HepG2 (cell line): ENCODE data around the gene LSMEM2. TPM values are rescaled to one million over a fixed set of nuclear protein-coding genes. Genes with fewer than 3 reads are reported as not detected.
A peak's percentile ranks its signal among the peaks of the same experiment; 100 is the strongest.

Source experiments
- CHD4 ChIP-seq: fragments of 200-600 bp; sonication (generic); IDR thresholded peaks from 2 replicates; pipeline ENCODE4 v1.7.0; 2017; ENCODE audit warnings: mild to moderate bottlenecking, low read length, borderline replicate concordance
- DMAP1 ChIP-seq: IDR thresholded peaks from 2 replicates; pipeline ENCODE4 v1.6.1; 2016
- EP300 ChIP-seq, 3 experiments: sonication (generic) in 1 of 3; formaldehyde crosslinking in 1 of 3; IDR thresholded peaks; 2 replicates each; pipeline versions ENCODE4 v1.5.1 to v1.6.1; 2011 to 2020; ENCODE audit warnings: low read depth in 2 of 3, low read length in 2 of 3, borderline replicate concordance in 1 of 3, improper control_type of control experiment in 1 of 3, mild to moderate bottlenecking in 1 of 3, missing genetic modification reagents in 1 of 3, moderate library complexity in 1 of 3
- EZH2 ChIP-seq: conservative IDR thresholded peaks from 2 replicates; pipeline ENCODE4 v1.6.1; 2012; ENCODE audit warnings: mild to moderate bottlenecking, low read depth, low read length, moderate library complexity
- FLYWCH1 ChIP-seq: sonication (generic); formaldehyde crosslinking; IDR thresholded peaks from 2 replicates; pipeline ENCODE4 v1.8.1; 2023; ENCODE audit warnings: mild to moderate bottlenecking, missing genetic modification reagents
- FOXK2 ChIP-seq: fragments of 450-650 bp; IDR thresholded peaks from 2 replicates; pipeline ENCODE4 v1.6.1; 2016
- GZF1 ChIP-seq: sonication (generic); formaldehyde crosslinking; IDR thresholded peaks from 2 replicates; pipeline ENCODE4 v1.5.1; 2020; ENCODE audit warnings: mild to moderate bottlenecking, missing genetic modification reagents
- HIVEP1 ChIP-seq: sonication (generic); formaldehyde crosslinking; IDR thresholded peaks from 2 replicates; pipeline ENCODE4 v1.4.0; 2020; ENCODE audit warnings: mild to moderate bottlenecking, missing genetic modification reagents
- KDM2A ChIP-seq: sonication (generic); formaldehyde crosslinking; IDR thresholded peaks from 2 replicates; pipeline ENCODE4 v1.4.0; 2020; ENCODE audit warnings: low read depth, missing genetic modification reagents, borderline replicate concordance
- MEF2D ChIP-seq: sonication (generic); formaldehyde crosslinking; IDR thresholded peaks from 2 replicates; pipeline ENCODE4 v1.5.1; 2020; ENCODE audit warnings: mild to moderate bottlenecking, missing genetic modification reagents
- MEIS1 ChIP-seq: sonication (generic); formaldehyde crosslinking; IDR thresholded peaks from 2 replicates; pipeline ENCODE4 v1.9.0; 2021; ENCODE audit warnings: mild to moderate bottlenecking, missing genetic modification reagents, moderate library complexity, borderline replicate concordance
- POLR2AphosphoS2 ChIP-seq: IDR thresholded peaks from 2 replicates; pipeline ENCODE4 v1.6.1; 2011; ENCODE audit warnings: low read depth, low read length, improper control_type of control experiment
- RFXAP ChIP-seq: sonication (generic); formaldehyde crosslinking; IDR thresholded peaks from 2 replicates; pipeline ENCODE4 v1.4.0; 2020; ENCODE audit warnings: missing genetic modification reagents, borderline replicate concordance
- SRF ChIP-seq: IDR thresholded peaks from 2 replicates; pipeline ENCODE4 v1.6.1; 2011; ENCODE audit warnings: mild to moderate bottlenecking, low read depth, low read length, moderate library complexity
- WIZ ChIP-seq: sonication (generic); formaldehyde crosslinking; IDR thresholded peaks from 2 replicates; pipeline ENCODE4 v1.5.1; 2020; ENCODE audit warnings: mild to moderate bottlenecking, missing genetic modification reagents
- ZBTB7B ChIP-seq: sonication (generic); formaldehyde crosslinking; IDR thresholded peaks from 2 replicates; pipeline ENCODE4 v1.4.0; 2020; ENCODE audit warnings: missing genetic modification reagents
- ZNF274 ChIP-seq: sonication (generic); formaldehyde crosslinking; IDR thresholded peaks from 2 replicates; pipeline ENCODE4 v1.5.1; 2020; ENCODE audit warnings: mild to moderate bottlenecking, missing genetic modification reagents
- ZNF33A ChIP-seq: sonication (generic); formaldehyde crosslinking; IDR thresholded peaks from 2 replicates; pipeline ENCODE4 v1.5.1; 2020; ENCODE audit warnings: missing genetic modification reagents, mild to moderate bottlenecking, moderate library complexity, borderline replicate concordance
- ZNF460 ChIP-seq: sonication (generic); formaldehyde crosslinking; IDR thresholded peaks from 2 replicates; pipeline ENCODE4 v1.5.1; 2020; ENCODE audit warnings: missing genetic modification reagents, mild to moderate bottlenecking, borderline replicate concordance
- ZNF543 ChIP-seq: sonication (generic); formaldehyde crosslinking; IDR thresholded peaks from 2 replicates; pipeline ENCODE4 v1.4.0; 2020; ENCODE audit warnings: mild to moderate bottlenecking, missing genetic modification reagents
- ZNF615 ChIP-seq: sonication (generic); formaldehyde crosslinking; IDR thresholded peaks from 2 replicates; pipeline ENCODE4 v1.5.0; 2020; ENCODE audit warnings: mild to moderate bottlenecking, missing genetic modification reagents, borderline replicate concordance
- ZSCAN12 ChIP-seq: sonication (generic); formaldehyde crosslinking; IDR thresholded peaks from 2 replicates; pipeline ENCODE4 v1.9.0; 2021; ENCODE audit warnings: mild to moderate bottlenecking, missing genetic modification reagents
- ZSCAN25 ChIP-seq: sonication (generic); formaldehyde crosslinking; IDR thresholded peaks from 2 replicates; pipeline ENCODE4 v1.8.0; 2022; ENCODE audit warnings: mild to moderate bottlenecking, missing genetic modification reagents
- polyA plus RNA-seq, 8 experiments: library from polyadenylated mRNA; depleted of rRNA in 3 of 8; stranded (reverse) in 7 of 8; unstranded in 1 of 8; fragments of >200 nt; fragmentation: Illumina TruSeq in 4 of 8; extraction: Trizol in 4 of 8; gene quantifications; 2 replicates each; pipeline versions ENCODE4 v1.2.1 to v1.2.3, GENCODE V29; 2011 to 2016; ENCODE audit warnings: low read depth in 4 of 8, missing spikeins in 1 of 8, mixed read lengths in 1 of 8; ENCODE audit not compliant: insufficient read depth in 1 of 8
- total RNA-seq, 5 experiments: library from RNA; depleted of rRNA; stranded (reverse); fragments of >200 nt; fragmentation: Illumina TruSeq; extraction: Trizol; gene quantifications; 2 replicates each; pipeline ENCODE4 v1.2.3, GENCODE V29; 2016; ENCODE audit warnings: low read depth in 1 of 5
- TF ChIP-seq, protein P1 (sequence below): sonication (generic); formaldehyde crosslinking; IDR thresholded peaks from 2 replicates; pipeline ENCODE4 v1.8.0; 2022; ENCODE audit warnings: missing genetic modification reagents, mild to moderate bottlenecking, borderline replicate concordance
- TF ChIP-seq, protein P2 (sequence below): sonication (generic); formaldehyde crosslinking; IDR thresholded peaks from 2 replicates; pipeline ENCODE4 v1.4.0; 2020; ENCODE audit warnings: missing genetic modification reagents, mild to moderate bottlenecking, borderline replicate concordance
- TF ChIP-seq, protein P3 (sequence below): sonication (generic); formaldehyde crosslinking; conservative IDR thresholded peaks from 2 replicates; pipeline ENCODE4 v1.5.0; 2020; ENCODE audit warnings: missing genetic modification reagents

The LSMEM2 gene
- total and polyA plus RNA-seq, 2 of the 13 experiments (the other 11 are each of a cell fraction or from before 2014, with no cell fraction given), result 0.07 to 0.41 TPM

DNA sequence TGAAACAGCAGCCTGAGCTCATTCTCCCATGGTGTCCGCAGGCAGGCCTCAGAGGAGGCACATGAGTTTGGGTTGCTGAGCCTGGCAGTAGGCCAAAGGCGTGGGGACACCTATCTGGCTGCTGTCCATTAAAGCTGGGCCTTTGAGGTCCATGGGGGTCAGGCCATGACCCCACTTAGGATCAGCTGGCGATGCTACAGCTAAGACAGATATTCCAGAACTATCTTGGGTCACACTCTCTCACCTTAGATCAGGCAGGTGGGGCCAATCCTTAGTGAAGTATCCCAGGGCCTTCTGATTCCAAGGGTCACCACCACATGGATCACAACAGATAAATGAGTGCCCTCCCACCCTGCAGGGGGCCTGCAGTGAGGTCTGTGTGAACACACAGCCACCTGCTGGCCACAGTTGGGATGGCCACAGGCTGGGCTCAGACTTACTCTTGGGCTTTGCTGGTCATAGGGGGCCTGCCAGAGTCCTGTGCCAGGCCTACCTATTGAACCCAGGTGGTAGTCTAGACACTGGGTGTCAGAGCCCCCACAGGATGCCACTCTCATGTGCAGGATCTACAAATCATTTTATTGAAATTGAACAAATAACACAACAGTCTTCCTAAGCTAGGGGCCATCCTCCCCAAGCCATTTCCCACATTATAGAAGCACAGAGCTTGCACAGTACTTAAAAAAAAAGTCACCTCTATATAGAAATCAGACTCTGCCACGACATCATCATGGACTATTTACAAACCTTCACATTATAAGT lies 45.6 kb downstream of the LSMEM2 start (continued):
- TF ChIP-seq RFXAP (no peak), MEIS1 (peak; percentile 82; the same call in 1 of the 2 replicates), MEF2D (CRISPR knock-in tag) (no peak), GZF1 (CRISPR knock-in tag) (no peak), ZSCAN12 (no peak), FOXK2 (no peak), KDM2A (CRISPR knock-in tag) (peak; percentile 78; the same call in 1 of the 2 replicates), WIZ (CRISPR knock-in tag) (no peak), POLR2AphosphoS2 (no peak), ZSCAN25 (CRISPR knock-in tag) (0 out of 2 replicates have a peak, but pooled peaks have one; percentile 24), EZH2 (no peak), ZNF615 (CRISPR knock-in tag) (no peak), SRF (no peak), ZNF33A (no peak), CHD4 (no peak), ZBTB7B (CRISPR knock-in tag) (peak; percentile 97), ZNF460 (no peak), ZNF543 (no peak), DMAP1 (CRISPR knock-in tag) (no peak), ZNF274 (CRISPR knock-in tag) (no peak), FLYWCH1 (CRISPR knock-in tag) (no peak), HIVEP1 (peak; percentile 25), EP300 (IDR thresholded peaks at IDR 0.05; ENCODE audit: low read depth in 2 of 2, low read length in 2 of 2) (no peak), EP300 (CRISPR knock-in tag; IDR thresholded peaks at IDR 0.05; ENCODE audit: borderline replicate concordance) (0 out of 2 replicates have a peak, but pooled peaks have one; percentile 25)
- TF ChIP-seq, protein P1, sequence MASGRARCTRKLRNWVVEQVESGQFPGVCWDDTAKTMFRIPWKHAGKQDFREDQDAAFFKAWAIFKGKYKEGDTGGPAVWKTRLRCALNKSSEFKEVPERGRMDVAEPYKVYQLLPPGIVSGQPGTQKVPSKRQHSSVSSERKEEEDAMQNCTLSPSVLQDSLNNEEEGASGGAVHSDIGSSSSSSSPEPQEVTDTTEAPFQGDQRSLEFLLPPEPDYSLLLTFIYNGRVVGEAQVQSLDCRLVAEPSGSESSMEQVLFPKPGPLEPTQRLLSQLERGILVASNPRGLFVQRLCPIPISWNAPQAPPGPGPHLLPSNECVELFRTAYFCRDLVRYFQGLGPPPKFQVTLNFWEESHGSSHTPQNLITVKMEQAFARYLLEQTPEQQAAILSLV (CRISPR knock-in tag), result no peak
- TF ChIP-seq, protein P2, sequence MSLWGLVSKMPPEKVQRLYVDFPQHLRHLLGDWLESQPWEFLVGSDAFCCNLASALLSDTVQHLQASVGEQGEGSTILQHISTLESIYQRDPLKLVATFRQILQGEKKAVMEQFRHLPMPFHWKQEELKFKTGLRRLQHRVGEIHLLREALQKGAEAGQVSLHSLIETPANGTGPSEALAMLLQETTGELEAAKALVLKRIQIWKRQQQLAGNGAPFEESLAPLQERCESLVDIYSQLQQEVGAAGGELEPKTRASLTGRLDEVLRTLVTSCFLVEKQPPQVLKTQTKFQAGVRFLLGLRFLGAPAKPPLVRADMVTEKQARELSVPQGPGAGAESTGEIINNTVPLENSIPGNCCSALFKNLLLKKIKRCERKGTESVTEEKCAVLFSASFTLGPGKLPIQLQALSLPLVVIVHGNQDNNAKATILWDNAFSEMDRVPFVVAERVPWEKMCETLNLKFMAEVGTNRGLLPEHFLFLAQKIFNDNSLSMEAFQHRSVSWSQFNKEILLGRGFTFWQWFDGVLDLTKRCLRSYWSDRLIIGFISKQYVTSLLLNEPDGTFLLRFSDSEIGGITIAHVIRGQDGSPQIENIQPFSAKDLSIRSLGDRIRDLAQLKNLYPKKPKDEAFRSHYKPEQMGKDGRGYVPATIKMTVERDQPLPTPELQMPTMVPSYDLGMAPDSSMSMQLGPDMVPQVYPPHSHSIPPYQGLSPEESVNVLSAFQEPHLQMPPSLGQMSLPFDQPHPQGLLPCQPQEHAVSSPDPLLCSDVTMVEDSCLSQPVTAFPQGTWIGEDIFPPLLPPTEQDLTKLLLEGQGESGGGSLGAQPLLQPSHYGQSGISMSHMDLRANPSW (CRISPR knock-in tag), result no peak
- TF ChIP-seq, protein P3, sequence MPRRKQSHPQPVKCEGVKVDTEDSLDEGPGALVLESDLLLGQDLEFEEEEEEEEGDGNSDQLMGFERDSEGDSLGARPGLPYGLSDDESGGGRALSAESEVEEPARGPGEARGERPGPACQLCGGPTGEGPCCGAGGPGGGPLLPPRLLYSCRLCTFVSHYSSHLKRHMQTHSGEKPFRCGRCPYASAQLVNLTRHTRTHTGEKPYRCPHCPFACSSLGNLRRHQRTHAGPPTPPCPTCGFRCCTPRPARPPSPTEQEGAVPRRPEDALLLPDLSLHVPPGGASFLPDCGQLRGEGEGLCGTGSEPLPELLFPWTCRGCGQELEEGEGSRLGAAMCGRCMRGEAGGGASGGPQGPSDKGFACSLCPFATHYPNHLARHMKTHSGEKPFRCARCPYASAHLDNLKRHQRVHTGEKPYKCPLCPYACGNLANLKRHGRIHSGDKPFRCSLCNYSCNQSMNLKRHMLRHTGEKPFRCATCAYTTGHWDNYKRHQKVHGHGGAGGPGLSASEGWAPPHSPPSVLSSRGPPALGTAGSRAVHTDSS (CRISPR knock-in tag), result no peak
